CD4-positive, alpha-beta T cell (primary cell): Measurements from ENCODE around the gene NR3C2. TPM values are rescaled to one million over a fixed set of nuclear protein-coding genes. Genes with fewer than 3 reads are reported as not detected.

Experiments used
- ATAC-seq: fragments of 200-7000 bp; cut with Tn5 transposase; one replicate; pipeline ENCODE4 v1.10.0; 2022; ENCODE audit warnings: mild to moderate bottlenecking; ENCODE audit not compliant: poor library complexity
- CTCF ChIA-PET: fragments of 350-600 bp; sonication (Branson Sonifier 250); formaldehyde crosslinking; loops from one replicate; lab custom pipeline; 2021; ENCODE audit warnings: antibody characterized with exemption, inconsistent platforms; lab: Charles Lee
- POLR2A ChIA-PET: fragments of 350-600 bp; sonication (Branson Sonifier 250); formaldehyde crosslinking; loops from one replicate; lab custom pipeline; 2021; ENCODE audit warnings: antibody characterized with exemption, inconsistent platforms; lab: Charles Lee
- DNase-seq, 14 experiments: peaks; one replicate each; pipeline ENCODE4 v3.0.0-alpha.2; 2013 to 2020; ENCODE audit warnings: mixed read lengths in 2 of 14
- H3K27ac ChIP-seq, 2 donors: one replicate each; pipeline versions ENCODE4 v1.5.1 to v1.7.0; 2013; ENCODE audit warnings: low read length in 2 of 2, low read depth in 1 of 2, mild to moderate bottlenecking in 1 of 2
- H3K27me3 ChIP-seq, 2 experiments: 1 replicate in 1 of 2; 2 replicates in 1 of 2; pipeline versions ENCODE4 v1.6.1 to v1.7.0; 2013; ENCODE audit warnings: low read length in 2 of 2, control low read depth in 1 of 2, mild to moderate bottlenecking in 1 of 2, moderate library complexity in 1 of 2; ENCODE audit not compliant: insufficient read depth in 2 of 2, control insufficient read depth in 1 of 2
- H3K36me3 ChIP-seq: one replicate; pipeline ENCODE4 v1.6.1; 2013; ENCODE audit warnings: low read length, control low read depth; ENCODE audit not compliant: insufficient read depth
- H3K4me1 ChIP-seq: one replicate; pipeline ENCODE4 v1.6.1; 2013; ENCODE audit warnings: low read length, control low read depth; ENCODE audit not compliant: insufficient read depth
- H3K4me3 ChIP-seq: one replicate; pipeline ENCODE4 v1.5.1; 2013; ENCODE audit warnings: mild to moderate bottlenecking, low read length, moderate library complexity
- H3K9me3 ChIP-seq, 2 experiments: 1 replicate in 1 of 2; 2 replicates in 1 of 2; pipeline versions ENCODE4 v1.6.1 to v1.7.0; 2013; ENCODE audit warnings: low read length in 2 of 2, mild to moderate bottlenecking in 2 of 2, control low read depth in 1 of 2, moderate library complexity in 1 of 2; ENCODE audit not compliant: control insufficient read depth in 1 of 2, insufficient read depth in 1 of 2
- H3K27ac Mint-ChIP-seq: one replicate; pipeline ENCODE4 v1.8.0; 2020; ENCODE audit warnings: mixed read lengths
- H3K27me3 Mint-ChIP-seq: one replicate; pipeline ENCODE4 v1.8.0; 2021; ENCODE audit warnings: mixed read lengths
- H3K36me3 Mint-ChIP-seq: one replicate; pipeline ENCODE4 v1.8.0; 2021; ENCODE audit warnings: low read depth, mixed read lengths
- H3K4me1 Mint-ChIP-seq: one replicate; pipeline ENCODE4 v1.8.0; 2021; ENCODE audit warnings: low read depth, mixed read lengths
- H3K4me3 Mint-ChIP-seq: one replicate; pipeline ENCODE4 v1.8.0; 2020; ENCODE audit warnings: mild to moderate bottlenecking, mixed read lengths
- H3K9me3 Mint-ChIP-seq: one replicate; pipeline ENCODE4 v1.8.0; 2020; ENCODE audit warnings: mixed read lengths
- intact Hi-C, 2 experiments: fragments of 100-400 bp; cut with DNase I in 1 of 2; cut with micrococcal nuclease in 1 of 2; formaldehyde crosslinking; loops; one replicate each; pipeline versions ENCODE4 v1.15.1 to v1.9.0; 2023 to 2025; cut with DNase I, micrococcal nuclease
- total RNA-seq, 174 experiments: library from RNA in 2 of 174; stranded (reverse) in 2 of 174; gene quantifications; one replicate each; pipeline ENCODE4 v1.2.3 and lab custom pipeline; 2021 to 2026
- TF ChIP-seq, protein P1 (sequence below): fragments of 200-600 bp; IDR thresholded peaks from one replicate; pipeline ENCODE4 v1.8.0; 2022; ENCODE audit warnings: antibody characterized with exemption, mild to moderate bottlenecking

NR3C2 gene
- total RNA-seq, 2 experiments from 2014 or later: 31.6 to 35.0 TPM

DNA sequence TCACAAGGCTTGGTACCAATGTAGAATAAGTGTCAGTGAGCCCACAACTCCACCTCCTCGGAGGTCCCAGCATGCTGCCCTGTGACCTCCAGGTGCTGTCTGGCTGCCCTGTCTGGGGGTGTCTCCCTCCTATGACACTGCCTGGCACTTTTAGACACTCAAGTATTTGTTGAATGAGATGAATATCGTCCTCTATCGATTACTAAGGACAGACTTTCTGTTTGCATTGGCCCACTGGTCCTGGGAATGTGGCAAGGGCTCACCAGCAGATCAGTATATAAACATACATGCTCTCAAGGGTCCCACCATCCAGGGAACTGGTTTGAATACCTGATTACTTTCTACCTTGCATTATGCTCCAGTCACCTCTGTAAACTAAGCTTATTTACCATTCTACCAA lies 333.0 kb downstream of the NR3C2 start:
- no peaks in the 10 kb centered on the region for H3K4me1 ChIP-seq
- Mint-ChIP-seq H3K36me3 (peaks cover 99% of the 10 kb centered on the region), H3K4me1 (peaks cover 41% of the 10 kb centered on the region), H3K9me3 (no peaks in the 10 kb centered on the region), H3K27me3 (no peaks in the 10 kb centered on the region), H3K27ac (no peak overlapping the region), H3K4me3 (no peak overlapping the region)
- DNase-seq (no peak), ATAC-seq (no peak)
- H3K27ac ChIP-seq: no peak overlapping the region
- intact Hi-C loops: no loop called here
- H3K4me3 ChIP-seq: no peak overlapping the region
- peaks cover 43% of the 10 kb centered on the region for H3K36me3 ChIP-seq
- TF ChIP-seq, protein P1, sequence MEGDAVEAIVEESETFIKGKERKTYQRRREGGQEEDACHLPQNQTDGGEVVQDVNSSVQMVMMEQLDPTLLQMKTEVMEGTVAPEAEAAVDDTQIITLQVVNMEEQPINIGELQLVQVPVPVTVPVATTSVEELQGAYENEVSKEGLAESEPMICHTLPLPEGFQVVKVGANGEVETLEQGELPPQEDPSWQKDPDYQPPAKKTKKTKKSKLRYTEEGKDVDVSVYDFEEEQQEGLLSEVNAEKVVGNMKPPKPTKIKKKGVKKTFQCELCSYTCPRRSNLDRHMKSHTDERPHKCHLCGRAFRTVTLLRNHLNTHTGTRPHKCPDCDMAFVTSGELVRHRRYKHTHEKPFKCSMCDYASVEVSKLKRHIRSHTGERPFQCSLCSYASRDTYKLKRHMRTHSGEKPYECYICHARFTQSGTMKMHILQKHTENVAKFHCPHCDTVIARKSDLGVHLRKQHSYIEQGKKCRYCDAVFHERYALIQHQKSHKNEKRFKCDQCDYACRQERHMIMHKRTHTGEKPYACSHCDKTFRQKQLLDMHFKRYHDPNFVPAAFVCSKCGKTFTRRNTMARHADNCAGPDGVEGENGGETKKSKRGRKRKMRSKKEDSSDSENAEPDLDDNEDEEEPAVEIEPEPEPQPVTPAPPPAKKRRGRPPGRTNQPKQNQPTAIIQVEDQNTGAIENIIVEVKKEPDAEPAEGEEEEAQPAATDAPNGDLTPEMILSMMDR: no peak
- no peaks in the 10 kb centered on the region for H3K27me3 ChIP-seq
- H3K9me3 ChIP-seq: no peaks in the 10 kb centered on the region
- ChIA-PET POLR2A (no interaction called here), CTCF (no interaction called here)

DNA sequence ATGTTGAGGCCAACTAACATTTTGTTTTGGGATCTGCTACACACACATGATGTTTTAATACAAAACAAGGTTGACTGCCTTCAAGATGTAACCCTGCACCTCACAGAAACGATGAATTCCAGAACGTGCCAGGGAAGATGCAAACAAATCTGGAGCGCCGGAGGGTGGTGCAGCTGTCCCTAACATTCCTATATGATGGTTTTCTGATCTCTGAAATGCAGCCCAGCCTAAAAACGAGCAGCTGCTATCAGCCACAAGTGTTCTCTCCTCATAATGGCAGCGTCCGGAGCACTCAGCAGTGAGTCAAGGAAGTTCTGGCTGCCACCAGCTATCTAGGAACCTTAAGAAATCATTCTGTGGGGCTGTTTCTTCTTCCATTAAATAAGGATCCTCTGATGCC lies 333.4 kb downstream of the NR3C2 start:
- DNase-seq (no peak), ATAC-seq (no peak)
- Histone ChIP-seq H3K4me3 (no peak overlapping the region), H3K4me1 (no peaks in the 10 kb centered on the region), H3K27ac (no peak overlapping the region), H3K27me3 (no peaks in the 10 kb centered on the region), H3K36me3 (peaks cover 38% of the 10 kb centered on the region), H3K9me3 (no peaks in the 10 kb centered on the region)
- POLR2A ChIA-PET: no interaction called here
- intact Hi-C loops: no loop called here
- TF ChIP-seq, protein P1: no peak
- Mint-ChIP-seq H3K9me3 (no peaks in the 10 kb centered on the region), H3K36me3 (peaks cover 99% of the 10 kb centered on the region), H3K27me3 (no peaks in the 10 kb centered on the region), H3K4me1 (peaks cover 36% of the 10 kb centered on the region), H3K4me3 (no peak overlapping the region), H3K27ac (no peak overlapping the region)
- CTCF ChIA-PET: no interaction called here

DNA sequence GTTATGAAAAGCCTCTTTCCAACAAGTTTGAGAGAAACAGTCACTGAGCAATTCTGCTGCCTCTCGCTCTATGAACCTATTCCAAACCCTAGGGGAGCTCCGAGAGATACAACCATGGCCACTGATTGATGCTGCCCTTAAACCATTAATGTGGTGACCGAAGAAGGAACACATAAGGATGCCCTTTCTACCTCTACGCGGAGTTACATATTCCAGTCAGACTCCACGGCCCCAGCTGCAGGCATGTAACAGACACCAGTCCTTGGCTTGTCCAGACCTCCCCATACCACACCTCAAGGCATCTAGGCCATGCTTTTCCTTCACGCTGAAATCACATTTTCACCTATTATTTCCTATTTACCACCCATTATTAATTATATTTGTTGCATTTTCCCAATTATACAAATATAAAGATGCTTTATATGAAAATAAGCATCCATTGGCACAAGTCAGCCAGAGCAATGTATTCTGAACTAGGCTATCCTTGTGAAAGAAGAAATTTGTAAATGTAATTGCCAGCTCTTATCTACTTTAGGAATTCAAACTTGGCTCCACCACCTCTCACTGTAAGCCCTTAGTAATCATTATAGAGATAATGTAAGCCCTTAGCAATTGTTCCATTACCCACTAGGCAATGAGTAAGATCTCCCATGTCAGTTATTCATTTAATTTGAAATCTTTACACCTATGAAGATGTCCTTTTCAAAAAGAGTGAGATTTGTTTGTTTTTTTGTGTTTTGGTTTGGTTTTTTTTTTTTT lies 338.4 kb downstream of the NR3C2 start:
- H3K36me3 ChIP-seq: peaks cover 11% of the 10 kb centered on the region
- ATAC-seq (no peak), DNase-seq (no peak)
- Mint-ChIP-seq H3K4me1 (peaks cover 23% of the 10 kb centered on the region), H3K9me3 (no peaks in the 10 kb centered on the region), H3K27ac (no peak overlapping the region), H3K27me3 (no peaks in the 10 kb centered on the region), H3K36me3 (peaks cover 89% of the 10 kb centered on the region), H3K4me3 (no peak overlapping the region)
- H3K27me3 ChIP-seq: no peaks in the 10 kb centered on the region
- H3K9me3 ChIP-seq: no peaks in the 10 kb centered on the region
- H3K4me1 ChIP-seq: no peaks in the 10 kb centered on the region
- intact Hi-C loops: no loop called here
- TF ChIP-seq, protein P1: no peak
- no peak overlapping the region for H3K4me3 ChIP-seq
- no peak overlapping the region for H3K27ac ChIP-seq
- POLR2A ChIA-PET: no interaction called here
- CTCF ChIA-PET: no interaction called here
